Left ventricle myocardium inferior (tissue), 1 donor: Measurements from ENCODE around the gene SPTLC2. TPM values are rescaled to one million over a fixed set of nuclear protein-coding genes. Genes with fewer than 3 reads are reported as not detected.

Source experiments
- DNase-seq: peaks from one replicate; pipeline ENCODE4 v3.0.0-alpha.2; 2020
- H3K27ac ChIP-seq: fragments of 200-600 bp; replicated peaks from 2 replicates; pipeline ENCODE4 v1.8.0; 2021
- H3K27me3 ChIP-seq: fragments of 200-600 bp; 2 replicates; pipeline ENCODE4 v1.8.0; 2021; ENCODE audit warnings: low read depth
- H3K36me3 ChIP-seq: fragments of 200-600 bp; 2 replicates; pipeline ENCODE4 v1.8.0; 2021
- H3K4me1 ChIP-seq: fragments of 200-600 bp; 2 replicates; pipeline ENCODE4 v1.8.0; 2021
- H3K4me3 ChIP-seq: fragments of 200-600 bp; 2 replicates; pipeline ENCODE4 v1.8.0; 2021; ENCODE audit warnings: mild to moderate bottlenecking, moderate library complexity
- H3K9me3 ChIP-seq: fragments of 200-600 bp; replicated peaks from 2 replicates; pipeline ENCODE4 v1.8.0; 2021
- intact Hi-C: fragments of 100-400 bp; cut with micrococcal nuclease; formaldehyde crosslinking; loops from one replicate; pipeline ENCODE4 v1.11.0; 2022
- total RNA-seq: library from RNA; stranded (reverse); fragmentation: NEBNext Ultra II Directional; extraction: Animal tissue kit (Norgen Biotek cat#: 25700); gene quantifications from one replicate; pipeline ENCODE4 v1.2.1, GENCODE V29; 2021
- TF ChIP-seq, protein P1 (sequence below): fragments of 200-600 bp; IDR thresholded peaks from 2 replicates; pipeline ENCODE4 v1.8.0; 2021; ENCODE audit warnings: antibody characterized with exemption, mild to moderate bottlenecking, borderline replicate concordance
- donor health status: DM: no; HTN: yes; CAD: no; lungs with severe emphysema.

The SPTLC2 gene
- total RNA-seq, 1 donor from 2014 or later, result 11.5 TPM

- Histone ChIP-seq H3K9me3 (no peaks in the 10 kb centered on the region), H3K27ac (no peak overlapping the region), H3K4me3 (no peak overlapping the region), H3K27me3 (no peaks in the 10 kb centered on the region), H3K4me1 (no peaks in the 10 kb centered on the region), H3K36me3 (peaks cover 12% of the 10 kb centered on the region)
- TF ChIP-seq, protein P1, sequence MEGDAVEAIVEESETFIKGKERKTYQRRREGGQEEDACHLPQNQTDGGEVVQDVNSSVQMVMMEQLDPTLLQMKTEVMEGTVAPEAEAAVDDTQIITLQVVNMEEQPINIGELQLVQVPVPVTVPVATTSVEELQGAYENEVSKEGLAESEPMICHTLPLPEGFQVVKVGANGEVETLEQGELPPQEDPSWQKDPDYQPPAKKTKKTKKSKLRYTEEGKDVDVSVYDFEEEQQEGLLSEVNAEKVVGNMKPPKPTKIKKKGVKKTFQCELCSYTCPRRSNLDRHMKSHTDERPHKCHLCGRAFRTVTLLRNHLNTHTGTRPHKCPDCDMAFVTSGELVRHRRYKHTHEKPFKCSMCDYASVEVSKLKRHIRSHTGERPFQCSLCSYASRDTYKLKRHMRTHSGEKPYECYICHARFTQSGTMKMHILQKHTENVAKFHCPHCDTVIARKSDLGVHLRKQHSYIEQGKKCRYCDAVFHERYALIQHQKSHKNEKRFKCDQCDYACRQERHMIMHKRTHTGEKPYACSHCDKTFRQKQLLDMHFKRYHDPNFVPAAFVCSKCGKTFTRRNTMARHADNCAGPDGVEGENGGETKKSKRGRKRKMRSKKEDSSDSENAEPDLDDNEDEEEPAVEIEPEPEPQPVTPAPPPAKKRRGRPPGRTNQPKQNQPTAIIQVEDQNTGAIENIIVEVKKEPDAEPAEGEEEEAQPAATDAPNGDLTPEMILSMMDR, result no peak
- intact Hi-C loops, result no loop called here
- no peak for DNase-seq
Measured at GRCh38 chr14:77526266-77526665, 90.2 kb downstream of the SPTLC2 start.

DNA sequence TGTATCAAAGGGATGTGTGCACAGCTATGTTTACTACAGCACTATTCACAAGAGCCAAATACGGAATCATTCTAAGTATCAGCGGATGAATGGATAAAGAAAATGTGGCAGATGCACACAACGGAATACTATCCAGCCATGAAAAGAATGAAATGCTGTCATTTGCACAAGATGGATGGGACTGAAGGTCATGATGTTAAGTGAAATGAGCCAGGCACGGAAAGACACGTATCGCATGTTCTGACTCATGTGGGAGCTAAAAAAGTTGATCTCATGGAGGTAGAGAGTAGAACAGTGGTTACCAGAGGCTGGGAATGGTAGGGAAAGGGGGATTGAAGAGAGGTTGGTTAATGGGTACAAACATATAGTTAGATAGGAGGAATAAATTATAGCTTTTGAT lies 91.9 kb downstream of the SPTLC2 start:
- Histone ChIP-seq H3K36me3 (peaks cover 24% of the 10 kb centered on the region), H3K27ac (no peak overlapping the region), H3K4me1 (no peaks in the 10 kb centered on the region), H3K4me3 (no peak overlapping the region), H3K27me3 (no peaks in the 10 kb centered on the region), H3K9me3 (no peaks in the 10 kb centered on the region)
- intact Hi-C loops, result no loop called here
- no peak for DNase-seq
- TF ChIP-seq, protein P1, result no peak

GRCh38 chr14:77523109-77523508 lies 93.3 kb downstream of the SPTLC2 start:
- Histone ChIP-seq H3K9me3 (no peaks in the 10 kb centered on the region), H3K4me3 (no peak overlapping the region), H3K4me1 (no peaks in the 10 kb centered on the region), H3K27me3 (no peaks in the 10 kb centered on the region), H3K36me3 (peaks cover 38% of the 10 kb centered on the region), H3K27ac (no peak overlapping the region)
- DNase-seq, result no peak
- TF ChIP-seq, protein P1, result no peak
- intact Hi-C loops, result no loop called here

DNA sequence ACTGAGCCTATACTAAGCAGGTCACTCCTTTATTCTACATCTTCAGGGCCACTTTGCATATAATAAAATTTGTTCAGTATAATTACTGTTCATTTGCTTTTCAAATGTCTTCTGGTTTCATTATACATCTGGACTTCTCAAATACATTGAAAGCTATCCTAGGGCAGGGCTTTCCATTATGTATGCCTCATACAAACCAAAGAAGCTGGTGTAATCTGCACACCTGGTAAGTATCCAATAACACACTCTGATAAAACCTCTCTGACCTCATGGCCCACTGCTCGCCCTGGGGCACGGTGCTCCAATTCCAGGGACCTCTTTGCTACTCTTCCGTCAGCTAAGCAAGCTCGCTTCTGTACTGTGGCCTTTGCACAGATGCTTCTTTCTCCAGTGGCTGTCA lies 95.9 kb downstream of the SPTLC2 start:
- Histone ChIP-seq H3K27ac (no peak overlapping the region), H3K27me3 (no peaks in the 10 kb centered on the region), H3K4me1 (no peaks in the 10 kb centered on the region), H3K36me3 (peaks cover 62% of the 10 kb centered on the region), H3K4me3 (no peak overlapping the region), H3K9me3 (no peaks in the 10 kb centered on the region)
- TF ChIP-seq, protein P1, result no peak
- intact Hi-C loops, result no loop called here
- no peak for DNase-seq

DNA sequence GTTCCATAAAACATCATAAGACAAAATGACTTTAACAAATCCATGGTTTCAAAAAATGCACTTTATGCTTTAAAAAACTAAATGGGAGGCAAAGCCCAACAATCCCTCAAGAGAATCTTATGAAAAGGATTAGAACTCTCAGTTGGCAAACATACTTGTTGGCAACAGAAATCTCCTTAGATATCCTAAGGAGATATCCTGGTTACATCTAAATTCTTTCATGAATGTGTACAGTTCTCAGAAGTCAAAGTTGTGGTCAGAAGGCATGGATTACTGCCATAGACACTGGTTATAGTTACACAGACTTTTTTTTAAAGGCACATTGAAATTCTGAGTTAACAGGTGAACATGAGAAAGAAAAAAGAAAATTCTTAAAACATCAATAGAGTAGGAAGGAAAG lies 100.3 kb downstream of the SPTLC2 start:
- H3K9me3 ChIP-seq, result no peaks in the 10 kb centered on the region
- H3K27me3 ChIP-seq, result no peaks in the 10 kb centered on the region
- peaks cover 72% of the 10 kb centered on the region for H3K36me3 ChIP-seq
- H3K4me3 ChIP-seq, result no peak overlapping the region
- TF ChIP-seq, protein P1, result no peak
- no peak overlapping the region for H3K27ac ChIP-seq
- DNase-seq, result no peak
- H3K4me1 ChIP-seq, result no peaks in the 10 kb centered on the region
- intact Hi-C loops, result no loop called here
